Measurements from ENCODE around the gene ARSI. TPM values are rescaled to one million over a fixed set of nuclear protein-coding genes. Genes with fewer than 3 reads are reported as not detected.
A peak's percentile ranks its signal among the peaks of the same experiment; 100 is the strongest.

Gene ARSI
- total and polyA plus RNA-seq, 2 of the 4 experiments (the other 2 are of a cell fraction) = 14.8 to 15.2 TPM

DNA sequence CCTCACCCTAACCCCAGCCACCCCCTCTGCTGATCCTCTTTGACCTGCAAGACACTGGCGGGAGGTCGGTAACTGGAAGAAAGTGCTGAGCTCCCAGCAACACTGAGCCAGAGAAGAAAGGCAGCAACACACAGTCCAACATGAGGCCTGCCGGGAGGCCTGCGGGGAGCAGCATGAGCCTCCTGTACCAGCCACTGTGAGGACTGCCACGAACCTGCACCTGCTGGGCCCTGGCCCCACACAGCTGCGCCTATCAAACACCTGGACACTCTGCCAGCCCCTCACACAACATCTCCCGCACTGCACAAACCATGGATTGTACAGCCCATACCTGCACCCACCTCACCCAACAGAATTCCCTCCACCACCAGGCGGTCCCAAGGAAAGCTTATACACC is 31.4 kb downstream of the ARSI start:
- no peak overlapping the region for H3K27ac ChIP-seq (ENCODE audit: insufficient read depth, low read length)
- H3K79me1 ChIP-seq (ENCODE audit: low read depth in 1 of 2, low read length in 2 of 2) = no peaks in the 10 kb centered on the region
- no peak overlapping the region for H4K8ac ChIP-seq (ENCODE audit: low read depth in 2 of 2, low read length in 2 of 2)
- no peak overlapping the region for H3K14ac ChIP-seq (replicated peaks; ENCODE audit: low read depth, low read length)
- no peak overlapping the region for H3K9ac ChIP-seq (ENCODE audit: low read depth, low read length)
- H3K36me3 ChIP-seq (ENCODE audit: control insufficient read depth, insufficient read depth, low read length) = no peaks in the 10 kb centered on the region
- peaks cover 5% of the 10 kb centered on the region; the same call in 1 of the 2 replicates for H3K9me1 ChIP-seq (ENCODE audit: insufficient read depth, low read length)
- dilution Hi-C loops (cut with HindIII; ENCODE audit: low sequenced_read_pairs, unreplicated experiment) (no loop called here), in situ Hi-C loops (cut with MboI; ENCODE audit: low sequenced_read_pairs) (no loop called here), intact Hi-C loops (cut with micrococcal nuclease) (no loop called here)
- H3K23ac ChIP-seq (ENCODE audit: low read depth, low read length) = no peak overlapping the region
- WGBS, 2 experiments (ENCODE audit: extremely low coverage in 2 of 2, insufficient read length in 1 of 2) = 91% methylated on average over 4 of the region's 8 CpGs; no CpG with 5 or more reads in 1 of the 2 experiments
- H3K4me3 ChIP-seq (ENCODE audit: insufficient read depth, low read depth, low read length) = no peak overlapping the region
- ATAC-seq (ENCODE audit: low read depth) (no peak), DNase-seq (no peak)
- no TSS peak for BruUV-seq (replicated peaks)
- TF ChIP-seq MXI1 (IDR thresholded peaks at IDR 0.05; ENCODE audit: borderline replicate concordance, low read depth, low read length) = no peak
- TF ChIP-seq, protein P1, sequence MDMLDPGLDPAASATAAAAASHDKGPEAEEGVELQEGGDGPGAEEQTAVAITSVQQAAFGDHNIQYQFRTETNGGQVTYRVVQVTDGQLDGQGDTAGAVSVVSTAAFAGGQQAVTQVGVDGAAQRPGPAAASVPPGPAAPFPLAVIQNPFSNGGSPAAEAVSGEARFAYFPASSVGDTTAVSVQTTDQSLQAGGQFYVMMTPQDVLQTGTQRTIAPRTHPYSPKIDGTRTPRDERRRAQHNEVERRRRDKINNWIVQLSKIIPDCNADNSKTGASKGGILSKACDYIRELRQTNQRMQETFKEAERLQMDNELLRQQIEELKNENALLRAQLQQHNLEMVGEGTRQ (IDR thresholded peaks at IDR 0.05; ENCODE audit: low read depth, low read length) = no peak
- no peak for TF ChIP-seq NFE2L2 (IDR thresholded peaks at IDR 0.05; ENCODE audit: low read depth, low read length)
- no peak for TF ChIP-seq POLR2A (IDR thresholded peaks at IDR 0.05; ENCODE audit: low read depth, low read length)
- TF ChIP-seq RFX5 (IDR thresholded peaks at IDR 0.05; ENCODE audit: low read depth, low read length) = no peak
- TF ChIP-seq SMC3 (IDR thresholded peaks at IDR 0.05; ENCODE audit: low read depth, low read length) = no peak
- TF ChIP-seq, protein P2, sequence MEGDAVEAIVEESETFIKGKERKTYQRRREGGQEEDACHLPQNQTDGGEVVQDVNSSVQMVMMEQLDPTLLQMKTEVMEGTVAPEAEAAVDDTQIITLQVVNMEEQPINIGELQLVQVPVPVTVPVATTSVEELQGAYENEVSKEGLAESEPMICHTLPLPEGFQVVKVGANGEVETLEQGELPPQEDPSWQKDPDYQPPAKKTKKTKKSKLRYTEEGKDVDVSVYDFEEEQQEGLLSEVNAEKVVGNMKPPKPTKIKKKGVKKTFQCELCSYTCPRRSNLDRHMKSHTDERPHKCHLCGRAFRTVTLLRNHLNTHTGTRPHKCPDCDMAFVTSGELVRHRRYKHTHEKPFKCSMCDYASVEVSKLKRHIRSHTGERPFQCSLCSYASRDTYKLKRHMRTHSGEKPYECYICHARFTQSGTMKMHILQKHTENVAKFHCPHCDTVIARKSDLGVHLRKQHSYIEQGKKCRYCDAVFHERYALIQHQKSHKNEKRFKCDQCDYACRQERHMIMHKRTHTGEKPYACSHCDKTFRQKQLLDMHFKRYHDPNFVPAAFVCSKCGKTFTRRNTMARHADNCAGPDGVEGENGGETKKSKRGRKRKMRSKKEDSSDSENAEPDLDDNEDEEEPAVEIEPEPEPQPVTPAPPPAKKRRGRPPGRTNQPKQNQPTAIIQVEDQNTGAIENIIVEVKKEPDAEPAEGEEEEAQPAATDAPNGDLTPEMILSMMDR (conservative IDR thresholded peaks at IDR 0.05; ENCODE audit: low read depth, low read length) = no peak
- TF ChIP-seq CHD1 (IDR thresholded peaks at IDR 0.05; ENCODE audit: low read depth, low read length) = no peak
- no peak for TF ChIP-seq CEBPB (IDR thresholded peaks at IDR 0.05; ENCODE audit: low read depth, low read length)
- TF ChIP-seq BHLHE40 (IDR thresholded peaks at IDR 0.05; ENCODE audit: low read depth, low read length) = no peak
- no peak for TF ChIP-seq RCOR1 (IDR thresholded peaks at IDR 0.05; ENCODE audit: insufficient replicate concordance, low read length)
- TF ChIP-seq MAZ (IDR thresholded peaks at IDR 0.05; ENCODE audit: borderline replicate concordance, low read depth, low read length) = no peak
- H2AK9ac ChIP-seq (replicated peaks; ENCODE audit: low read depth, low read length, poor library complexity) = no peak overlapping the region
- H2BK20ac ChIP-seq (ENCODE audit: low read depth, low read length) = no peak overlapping the region
- no peak overlapping the region for H3K4ac ChIP-seq (ENCODE audit: low read depth, low read length)
- CTCF ChIA-PET = no interaction called here
- no peak overlapping the region for H4K5ac ChIP-seq (ENCODE audit: low read depth, low read length)
- 0 out of 2 replicates have a peak overlapping the region, but pooled peaks have one; percentile 62 for H4K91ac ChIP-seq (ENCODE audit: insufficient read depth, low read depth, low read length)
- POLR2A ChIA-PET (ENCODE audit: unreplicated experiment) = no interaction called here
- H3K9me3 ChIP-seq (ENCODE audit: control insufficient read depth, insufficient read depth, low read length) = no peaks in the 10 kb centered on the region
- no peak overlapping the region for H3K18ac ChIP-seq (ENCODE audit: low read depth, low read length)
- no peak overlapping the region for H3K56ac ChIP-seq (ENCODE audit: extremely low read depth, insufficient read depth, low read length)
- H2AFZ ChIP-seq (replicated peaks; ENCODE audit: low read length, poor library complexity) = no peak overlapping the region
- no peak overlapping the region for H2BK5ac ChIP-seq (ENCODE audit: low read depth, low read length, poor library complexity, severe bottlenecking)
- H3K4me1 ChIP-seq (ENCODE audit: control insufficient read depth, insufficient read depth, low read length) = peaks cover 12% of the 10 kb centered on the region
- H2BK15ac ChIP-seq (ENCODE audit: low read depth, low read length) = no peak overlapping the region
- H2BK120ac ChIP-seq (ENCODE audit: low read depth, low read length) = no peak overlapping the region
- no peak overlapping the region for H2AK5ac ChIP-seq (ENCODE audit: low read depth, low read length)
- H3K27me3 ChIP-seq (ENCODE audit: control insufficient read depth, insufficient read depth, low read length) = no peaks in the 10 kb centered on the region
- H4K20me1 ChIP-seq (ENCODE audit: insufficient read depth, low read length) = no peaks in the 10 kb centered on the region
- no peak overlapping the region for H3K4me2 ChIP-seq (ENCODE audit: low read depth, low read length)
